ENCODE results near the gene HAUS8. TPM values are rescaled to one million over a fixed set of nuclear protein-coding genes. Genes with fewer than 3 reads are reported as not detected.

Gene HAUS8
- total RNA-seq, 1 experiment from 2014 or later = 30.8 TPM

GRCh38 chr19:17112271-17112670, 37.0 kb upstream of the HAUS8 start:
- no peaks in the 10 kb centered on the region for H3K9me3 ChIP-seq (ENCODE audit: insufficient read depth, low read depth)
- ChIA-PET CTCF (no interaction called here), POLR2A (ENCODE audit: unreplicated experiment) (no interaction called here)
- no peak overlapping the region for H3K4me2 ChIP-seq
- peaks cover 46% of the 10 kb centered on the region for H3K79me2 ChIP-seq (ENCODE audit: low read depth)
- DNase-seq = no peak
- H3K36me3 ChIP-seq (ENCODE audit: low read depth) = peaks cover 5% of the 10 kb centered on the region; the same call in 1 of the 2 replicates
- no peak overlapping the region for H3K4me3 ChIP-seq
- H3K4me1 ChIP-seq (replicated peaks; ENCODE audit: insufficient read depth) = peaks cover 19% of the 10 kb centered on the region
- H3K27ac ChIP-seq = no peak overlapping the region
- H2AFZ ChIP-seq = no peak overlapping the region
- no TSS peak for BruUV-seq (replicated peaks)
- H3F3A ChIP-seq (ENCODE audit: insufficient read depth, low read depth) = peaks cover 29% of the 10 kb centered on the region
- intact Hi-C loops (cut with micrococcal nuclease; ENCODE audit: unreplicated experiment) = no loop called here
- TF ChIP-seq, protein P1, sequence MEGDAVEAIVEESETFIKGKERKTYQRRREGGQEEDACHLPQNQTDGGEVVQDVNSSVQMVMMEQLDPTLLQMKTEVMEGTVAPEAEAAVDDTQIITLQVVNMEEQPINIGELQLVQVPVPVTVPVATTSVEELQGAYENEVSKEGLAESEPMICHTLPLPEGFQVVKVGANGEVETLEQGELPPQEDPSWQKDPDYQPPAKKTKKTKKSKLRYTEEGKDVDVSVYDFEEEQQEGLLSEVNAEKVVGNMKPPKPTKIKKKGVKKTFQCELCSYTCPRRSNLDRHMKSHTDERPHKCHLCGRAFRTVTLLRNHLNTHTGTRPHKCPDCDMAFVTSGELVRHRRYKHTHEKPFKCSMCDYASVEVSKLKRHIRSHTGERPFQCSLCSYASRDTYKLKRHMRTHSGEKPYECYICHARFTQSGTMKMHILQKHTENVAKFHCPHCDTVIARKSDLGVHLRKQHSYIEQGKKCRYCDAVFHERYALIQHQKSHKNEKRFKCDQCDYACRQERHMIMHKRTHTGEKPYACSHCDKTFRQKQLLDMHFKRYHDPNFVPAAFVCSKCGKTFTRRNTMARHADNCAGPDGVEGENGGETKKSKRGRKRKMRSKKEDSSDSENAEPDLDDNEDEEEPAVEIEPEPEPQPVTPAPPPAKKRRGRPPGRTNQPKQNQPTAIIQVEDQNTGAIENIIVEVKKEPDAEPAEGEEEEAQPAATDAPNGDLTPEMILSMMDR (conservative IDR thresholded peaks at IDR 0.05) = no peak
- no peak for TF ChIP-seq EZH2 (IDR thresholded peaks at IDR 0.05; ENCODE audit: low read depth)
- H4K20me1 ChIP-seq (ENCODE audit: insufficient read depth) = peaks cover 10% of the 10 kb centered on the region; the same call in 1 of the 2 replicates
- no peaks in the 10 kb centered on the region for H3K27me3 ChIP-seq (ENCODE audit: insufficient read depth, low read depth)
- H3K9me2 ChIP-seq (ENCODE audit: insufficient read depth) = no peaks in the 10 kb centered on the region

- Histone ChIP-seq H3K27ac (no peak overlapping the region), H3K9me2 (ENCODE audit: insufficient read depth) (no peaks in the 10 kb centered on the region), H2AFZ (no peak overlapping the region), H3K9me3 (ENCODE audit: insufficient read depth, low read depth) (no peaks in the 10 kb centered on the region), H3K4me2 (no peak overlapping the region), H3K4me1 (replicated peaks; ENCODE audit: insufficient read depth) (peaks cover 24% of the 10 kb centered on the region), H3K36me3 (ENCODE audit: low read depth) (peaks cover 5% of the 10 kb centered on the region; the same call in 1 of the 2 replicates), H4K20me1 (ENCODE audit: insufficient read depth) (peaks cover 10% of the 10 kb centered on the region; the same call in 1 of the 2 replicates), H3F3A (ENCODE audit: insufficient read depth, low read depth) (peaks cover 34% of the 10 kb centered on the region), H3K27me3 (ENCODE audit: insufficient read depth, low read depth) (no peaks in the 10 kb centered on the region), H3K79me2 (ENCODE audit: low read depth) (peaks cover 50% of the 10 kb centered on the region), H3K4me3 (no peak overlapping the region)
- CTCF ChIA-PET = no interaction called here
- intact Hi-C loops (cut with micrococcal nuclease; ENCODE audit: unreplicated experiment) = no loop called here
- TF ChIP-seq EZH2 (IDR thresholded peaks at IDR 0.05; ENCODE audit: low read depth) = no peak
- TF ChIP-seq, protein P1 (conservative IDR thresholded peaks at IDR 0.05) = no peak
- no TSS peak for BruUV-seq (replicated peaks)
- POLR2A ChIA-PET (ENCODE audit: unreplicated experiment) = interaction anchor here (0.7 kb wide), 1 partner anchor 20 kb away, joined by 3 read pairs; no protein-coding TSS in a partner anchor
- no peak for DNase-seq
These were observed 36.5 kb upstream of the HAUS8 start for GRCh38 chr19:17111766-17112165.

DNA sequence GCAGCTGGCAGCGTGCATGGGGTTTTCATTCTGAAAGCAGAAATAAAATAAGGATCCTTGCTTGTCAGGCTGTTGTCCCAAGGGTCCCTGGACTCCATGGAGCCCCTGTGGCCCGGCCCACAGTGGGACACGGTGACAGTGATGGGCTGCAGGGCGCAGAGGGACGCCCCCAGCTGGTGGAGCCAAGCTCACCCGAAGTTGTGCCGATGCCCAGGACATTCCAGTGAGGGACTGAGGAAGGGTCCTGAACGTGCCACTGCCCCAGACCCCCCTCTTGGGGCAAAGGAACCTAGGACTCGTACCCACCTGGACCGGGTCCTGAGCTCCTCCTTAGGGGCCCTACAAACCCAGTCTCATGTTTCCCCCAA, 35.3 kb upstream of the HAUS8 start:
- Histone ChIP-seq H3K4me1 (replicated peaks; ENCODE audit: insufficient read depth) (peaks cover 24% of the 10 kb centered on the region), H3F3A (ENCODE audit: insufficient read depth, low read depth) (peaks cover 46% of the 10 kb centered on the region), H3K4me3 (no peak overlapping the region), H3K4me2 (no peak overlapping the region), H3K9me2 (ENCODE audit: insufficient read depth) (no peaks in the 10 kb centered on the region), H2AFZ (no peak overlapping the region), H3K36me3 (ENCODE audit: low read depth) (peaks cover 5% of the 10 kb centered on the region; the same call in 1 of the 2 replicates), H3K27ac (no peak overlapping the region), H3K9me3 (ENCODE audit: insufficient read depth, low read depth) (no peaks in the 10 kb centered on the region), H4K20me1 (ENCODE audit: insufficient read depth) (peaks cover 10% of the 10 kb centered on the region; the same call in 1 of the 2 replicates), H3K79me2 (ENCODE audit: low read depth) (peaks cover 59% of the 10 kb centered on the region), H3K27me3 (ENCODE audit: insufficient read depth, low read depth) (no peaks in the 10 kb centered on the region)
- ChIA-PET POLR2A (ENCODE audit: unreplicated experiment) (no interaction called here), CTCF (no interaction called here)
- DNase-seq = no peak
- intact Hi-C loops (cut with micrococcal nuclease; ENCODE audit: unreplicated experiment) = no loop called here
- TF ChIP-seq EZH2 (IDR thresholded peaks at IDR 0.05; ENCODE audit: low read depth) = no peak
- TF ChIP-seq, protein P1 (conservative IDR thresholded peaks at IDR 0.05) = no peak
- BruUV-seq (replicated peaks) = no TSS peak
